GM12892 (cell line): ENCODE measurements around the gene DLGAP1.

Experiments
- POLR2A ChIP-seq: IDR thresholded peaks from 2 replicates; pipeline ENCODE4 v1.6.1; 2011; ENCODE audit warnings: low read depth, low read length, control low read depth
- TAF1 ChIP-seq: IDR thresholded peaks from 2 replicates; pipeline ENCODE4 v1.6.1; 2011; ENCODE audit warnings: low read depth, mild to moderate bottlenecking, control low read depth, low read length, borderline replicate concordance

- no peak for TF ChIP-seq POLR2A
- no peak for TF ChIP-seq TAF1
These were observed 575.8 kb downstream of the DLGAP1 start for GRCh38 chr18:3879114-3879835.
